HepG2 (cell line): ENCODE measurements around the gene ACSF3. TPM values are rescaled to one million over a fixed set of nuclear protein-coding genes. Genes with fewer than 3 reads are reported as not detected.
A peak's percentile ranks its signal among the peaks of the same experiment; 100 is the strongest.

Experiments
- EHMT2 ChIP-seq: fragments of 200-600 bp; sonication (generic); IDR thresholded peaks from 2 replicates; pipeline ENCODE4 v1.7.0; 2017; ENCODE audit warnings: antibody characterized with exemption, low read depth, low read length, borderline replicate concordance
- FIP1L1 ChIP-seq: fragments of 200-400 bp; formaldehyde crosslinking; IDR thresholded peaks from 2 replicates; pipeline ENCODE4 v1.6.1; 2018; ENCODE audit warnings: low read depth, mild to moderate bottlenecking, low read length, moderate library complexity, borderline replicate concordance; ENCODE audit not compliant: insufficient read depth
- FOXP1 ChIP-seq, 2 experiments: fragments of 450-650 bp in 1 of 2; IDR thresholded peaks; 2 replicates each; pipeline ENCODE4 v1.6.1; 2017 to 2018; ENCODE audit warnings: antibody characterized with exemption in 1 of 2
- GLI4 ChIP-seq: sonication (generic); formaldehyde crosslinking; IDR thresholded peaks from 2 replicates; pipeline ENCODE4 v1.5.1; 2020; ENCODE audit warnings: missing genetic modification reagents, mild to moderate bottlenecking, moderate library complexity, borderline replicate concordance
- MEIS2 ChIP-seq: sonication (generic); formaldehyde crosslinking; IDR thresholded peaks from 2 replicates; pipeline ENCODE4 v1.9.0; 2021; ENCODE audit warnings: mild to moderate bottlenecking, missing genetic modification reagents
- PBX2 ChIP-seq: IDR thresholded peaks from 2 replicates; pipeline ENCODE4 v1.6.1; 2016; ENCODE audit warnings: control low read depth
- PRDM4 ChIP-seq: sonication (generic); formaldehyde crosslinking; IDR thresholded peaks from 2 replicates; pipeline ENCODE4 v1.9.0; 2021; ENCODE audit warnings: missing genetic modification reagents, borderline replicate concordance
- RXRA ChIP-seq: sonication (generic); formaldehyde crosslinking; IDR thresholded peaks from 2 replicates; pipeline ENCODE4 v1.5.1; 2020; ENCODE audit warnings: missing genetic modification reagents
- SP4 ChIP-seq: sonication (generic); formaldehyde crosslinking; IDR thresholded peaks from 2 replicates; pipeline ENCODE4 v1.8.1; 2023; ENCODE audit warnings: mild to moderate bottlenecking, missing genetic modification reagents
- THAP11 ChIP-seq: IDR thresholded peaks from 2 replicates; pipeline ENCODE4 v1.6.1; 2016; ENCODE audit warnings: missing biosample characterization, missing genetic modification reagents
- ZBTB20 ChIP-seq: sonication (generic); formaldehyde crosslinking; IDR thresholded peaks from 2 replicates; pipeline ENCODE4 v1.8.1; 2023; ENCODE audit warnings: missing genetic modification reagents, low read depth, mild to moderate bottlenecking, borderline replicate concordance
- ZBTB26 ChIP-seq: IDR thresholded peaks from 2 replicates; pipeline ENCODE4 v1.6.1; 2016; ENCODE audit warnings: missing compliant biosample characterization, missing genetic modification reagents, borderline replicate concordance
- ZBTB3 ChIP-seq: sonication (generic); formaldehyde crosslinking; IDR thresholded peaks from 2 replicates; pipeline ENCODE4 v1.4.0; 2020; ENCODE audit warnings: low read depth, mild to moderate bottlenecking, moderate library complexity, missing genetic modification reagents, borderline replicate concordance
- ZNF253 ChIP-seq: sonication (generic); formaldehyde crosslinking; IDR thresholded peaks from 2 replicates; pipeline ENCODE4 v1.8.0; 2022; ENCODE audit warnings: mild to moderate bottlenecking, missing genetic modification reagents, borderline replicate concordance
- ZNF383 ChIP-seq: sonication (generic); formaldehyde crosslinking; IDR thresholded peaks from 2 replicates; pipeline ENCODE4 v1.4.0; 2020; ENCODE audit warnings: missing genetic modification reagents, mild to moderate bottlenecking, borderline replicate concordance
- ZNF567 ChIP-seq: sonication (generic); formaldehyde crosslinking; IDR thresholded peaks from 2 replicates; pipeline ENCODE4 v1.8.1; 2023; ENCODE audit warnings: mild to moderate bottlenecking, missing genetic modification reagents, borderline replicate concordance
- ZNF574 ChIP-seq: sonication (generic); formaldehyde crosslinking; IDR thresholded peaks from 2 replicates; pipeline ENCODE4 v1.4.0; 2020; ENCODE audit warnings: missing genetic modification reagents
- ZNF639 ChIP-seq: conservative IDR thresholded peaks from 2 replicates; pipeline ENCODE4 v1.6.1; 2018; ENCODE audit warnings: missing genetic modification reagents
- polyA plus RNA-seq, 8 experiments: library from polyadenylated mRNA; depleted of rRNA in 3 of 8; stranded (reverse) in 7 of 8; unstranded in 1 of 8; fragments of >200 nt; fragmentation: Illumina TruSeq in 4 of 8; extraction: Trizol in 4 of 8; gene quantifications; 2 replicates each; pipeline versions ENCODE4 v1.2.1 to v1.2.3, GENCODE V29; 2011 to 2016; ENCODE audit warnings: low read depth in 4 of 8, missing spikeins in 1 of 8, mixed read lengths in 1 of 8; ENCODE audit not compliant: insufficient read depth in 1 of 8
- total RNA-seq, 5 experiments: library from RNA; depleted of rRNA; stranded (reverse); fragments of >200 nt; fragmentation: Illumina TruSeq; extraction: Trizol; gene quantifications; 2 replicates each; pipeline ENCODE4 v1.2.3, GENCODE V29; 2016; ENCODE audit warnings: low read depth in 1 of 5

ACSF3 gene
- total and polyA plus RNA-seq, 2 of the 13 experiments (the other 11 are each of a cell fraction or from before 2014, with no cell fraction given): 14.9 to 30.6 TPM

- TF ChIP-seq PRDM4 (CRISPR knock-in tag): no peak; the same call in 1 of the 2 replicates
- peak; percentile 62; the same call in 1 of the 2 replicates for TF ChIP-seq SP4 (CRISPR knock-in tag)
- TF ChIP-seq MEIS2 (CRISPR knock-in tag): 0 out of 2 replicates have a peak, but pooled peaks have one; percentile 33
- TF ChIP-seq ZBTB20 (CRISPR knock-in tag): peak; percentile 23; the same call in 1 of the 2 replicates
- peak; percentile 92 for TF ChIP-seq RXRA
- TF ChIP-seq ZNF253 (CRISPR knock-in tag): peak; percentile 91
- 0 out of 2 replicates have a peak, but pooled peaks have one; percentile 62 for TF ChIP-seq ZNF383 (CRISPR knock-in tag)
- TF ChIP-seq FIP1L1: no peak
- TF ChIP-seq FOXP1 (IDR thresholded peaks at IDR 0.05): no peak
- peak; percentile 30; the same call in 1 of the 2 replicates for TF ChIP-seq FOXP1 (CRISPR knock-in tag; IDR thresholded peaks at IDR 0.05)
- no peak for TF ChIP-seq EHMT2
- TF ChIP-seq ZNF574 (CRISPR knock-in tag): peak; percentile 80
- TF ChIP-seq THAP11 (CRISPR knock-in tag): peak; percentile 52; the same call in 1 of the 2 replicates
- peak; percentile 84; the same call in 1 of the 2 replicates for TF ChIP-seq ZBTB26 (CRISPR knock-in tag)
- TF ChIP-seq GLI4 (CRISPR knock-in tag): peak; percentile 91
- peak; percentile 34; the same call in 1 of the 2 replicates for TF ChIP-seq ZBTB3 (CRISPR knock-in tag)
- TF ChIP-seq ZNF639: 0 out of 2 replicates have a peak, but pooled peaks have one; percentile 51
- TF ChIP-seq PBX2 (CRISPR knock-in tag): no peak
- no peak for TF ChIP-seq ZNF567
Measured at GRCh38 chr16:89159066-89159849, 65.6 kb downstream of the ACSF3 start (continued).
